ENCODE results near the gene SHQ1. TPM values are rescaled to one million over a fixed set of nuclear protein-coding genes. Genes with fewer than 3 reads are reported as not detected.
A peak's percentile ranks its signal among the peaks of the same experiment; 100 is the strongest.

Gene SHQ1
- total RNA-seq, 1 donor from 2014 or later, result 15.9 TPM

DNA sequence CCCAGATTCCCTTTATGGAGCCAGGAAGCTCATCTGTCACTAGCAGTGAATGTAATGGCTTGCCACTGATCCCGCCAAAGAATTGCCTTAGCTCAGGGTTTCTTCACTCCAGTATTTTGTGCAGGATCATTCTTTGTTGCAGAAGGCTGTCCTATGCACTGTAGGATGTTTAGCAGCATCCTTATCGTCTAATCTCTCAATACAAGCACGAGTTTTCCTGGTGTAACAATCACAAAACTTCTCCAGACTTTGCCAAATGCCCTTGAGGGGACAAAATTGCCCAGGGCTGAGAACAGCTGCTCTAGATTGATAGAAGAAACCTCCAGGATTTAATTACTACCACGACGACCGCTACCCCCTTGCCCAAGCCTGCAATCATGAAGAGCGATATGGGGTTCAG, 6.8 kb upstream of the SHQ1 start:
- FAIRE-seq (no peak), DNase-seq (ENCODE audit: low spot score in 2 of 2) (no peak)

GRCh38 chr3:72848703-72849081, 447 bp upstream of the SHQ1 start:
- DNase-seq (ENCODE audit: low spot score in 2 of 2) (no peak), FAIRE-seq (no peak)

DNA sequence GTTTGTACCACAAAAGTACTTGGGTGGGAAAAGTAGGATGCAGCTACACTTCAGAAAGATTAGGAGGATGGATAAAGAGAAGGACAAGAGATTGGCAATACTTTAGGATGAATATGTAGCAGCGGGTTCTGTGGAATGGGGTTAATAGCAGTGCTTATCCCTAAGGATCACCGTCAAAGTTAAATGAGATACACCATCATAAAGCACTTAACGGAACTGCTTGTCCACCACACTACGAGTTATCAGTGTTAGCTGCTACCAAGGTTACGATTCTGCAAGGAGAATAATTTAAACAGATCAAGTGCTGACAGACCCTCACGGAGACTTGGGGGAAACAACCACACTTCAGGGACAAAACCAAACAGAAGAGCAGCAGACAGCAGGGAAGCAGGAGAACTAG, 963 bp downstream of the SHQ1 start:
- DNase-seq (ENCODE audit: low spot score in 2 of 2) (no peak), FAIRE-seq (no peak)

DNA sequence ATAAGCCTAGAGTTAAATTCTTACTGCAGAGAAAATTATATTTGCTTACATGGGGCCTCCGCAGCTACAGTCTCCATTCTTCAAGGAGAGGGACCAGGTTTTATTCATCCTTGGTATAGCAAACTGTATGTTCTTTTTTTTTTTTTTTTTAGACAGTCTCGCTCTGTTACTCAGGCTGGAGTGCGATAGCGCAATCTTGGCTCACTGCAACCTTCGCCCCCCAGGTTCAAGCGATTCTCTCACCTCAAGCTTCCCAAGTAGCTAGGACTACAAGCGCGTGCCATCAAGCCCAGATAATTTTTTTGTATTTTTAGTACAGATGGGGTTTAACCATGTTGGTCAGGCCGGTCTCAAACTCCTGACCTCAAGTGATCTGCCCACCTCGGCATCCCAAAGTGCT, 2.1 kb downstream of the SHQ1 start:
- no peak for FAIRE-seq

GRCh38 chr3:72844436-72844993, 3.7 kb downstream of the SHQ1 start:
- FAIRE-seq (no peak), DNase-seq (ENCODE audit: low spot score in 2 of 2) (no peak)

More for the DNA sequence above, 2.1 kb downstream of the SHQ1 start:
- DNase-seq (ENCODE audit: low spot score in 2 of 2), result no peak

DNA sequence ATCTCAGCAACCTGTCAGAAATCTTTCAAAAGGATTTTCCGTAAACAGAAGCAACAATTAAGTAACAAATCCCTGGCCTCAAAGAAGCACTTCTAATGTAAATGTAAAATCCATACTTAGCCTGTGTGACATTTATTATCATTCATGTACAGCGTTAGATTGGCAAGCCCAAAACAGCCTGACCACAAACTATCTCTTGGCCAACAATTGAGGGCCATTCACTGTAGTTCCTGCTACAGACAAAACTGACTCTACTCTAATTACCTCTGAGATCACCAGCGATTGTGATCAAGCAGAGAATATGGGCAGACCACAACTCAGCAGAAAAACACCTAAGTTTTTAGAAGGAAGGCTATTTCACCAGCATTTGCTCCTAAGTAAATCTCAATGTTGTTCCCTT, 9.2 kb downstream of the SHQ1 start:
- FAIRE-seq (no peak), DNase-seq (ENCODE audit: low spot score in 2 of 2) (no peak)

- FAIRE-seq, result no peak
- no peak for DNase-seq (ENCODE audit: low spot score in 2 of 2)
Measured at GRCh38 chr3:72836923-72837322, 11.3 kb downstream of the SHQ1 start.

- DNase-seq (ENCODE audit: low spot score in 2 of 2) (no peak), FAIRE-seq (no peak)
Measured at GRCh38 chr3:72836416-72836815, 11.8 kb downstream of the SHQ1 start.

- DNase-seq (ENCODE audit: low spot score in 2 of 2), result no peak
- FAIRE-seq, result no peak
Measured at GRCh38 chr3:72830452-72831223, 17.6 kb downstream of the SHQ1 start.

- FAIRE-seq, result no peak
- no peak for DNase-seq (ENCODE audit: low spot score in 2 of 2)
Measured at GRCh38 chr3:72829701-72830100, 18.5 kb downstream of the SHQ1 start.

- FAIRE-seq (no peak), DNase-seq (ENCODE audit: low spot score in 2 of 2) (no peak)
Measured at GRCh38 chr3:72821161-72821781, 27.0 kb downstream of the SHQ1 start.

- DNase-seq (ENCODE audit: low spot score in 2 of 2), result no peak
- FAIRE-seq, result no peak
Measured at GRCh38 chr3:72820415-72820814, 27.8 kb downstream of the SHQ1 start.

- FAIRE-seq (no peak), DNase-seq (ENCODE audit: low spot score in 2 of 2) (no peak)
Measured at GRCh38 chr3:72818905-72819304, 29.3 kb downstream of the SHQ1 start.

GRCh38 chr3:72818092-72818773, 30.0 kb downstream of the SHQ1 start:
- DNase-seq (ENCODE audit: low spot score in 2 of 2), result no peak

DNA sequence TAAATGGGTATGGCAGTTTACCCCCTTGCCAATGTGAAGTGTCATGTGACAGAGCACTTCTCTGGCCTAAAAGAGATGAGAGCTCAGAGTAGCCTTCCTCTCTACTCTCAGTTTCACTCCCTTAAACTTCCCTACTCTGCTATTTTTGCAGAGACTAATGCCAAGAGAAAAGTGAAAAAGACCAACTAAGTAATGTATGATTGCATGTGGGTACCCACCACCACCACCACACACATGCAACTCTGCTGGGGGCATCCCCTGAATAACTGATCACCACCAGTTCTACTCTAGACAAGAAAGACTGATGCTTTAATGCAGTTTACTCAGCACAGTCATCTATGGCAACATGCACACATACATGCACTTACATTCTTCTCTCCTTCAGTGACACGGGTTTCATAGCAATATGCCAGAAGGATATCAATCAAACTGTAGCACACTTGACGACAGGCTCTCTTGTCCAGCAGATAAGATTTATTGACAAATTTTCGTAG, 31.3 kb downstream of the SHQ1 start:
- FAIRE-seq (no peak), DNase-seq (ENCODE audit: low spot score in 2 of 2) (no peak)

More at GRCh38 chr3:72818092-72818773, 30.0 kb downstream of the SHQ1 start:
- FAIRE-seq, result peak; percentile 77

DNA sequence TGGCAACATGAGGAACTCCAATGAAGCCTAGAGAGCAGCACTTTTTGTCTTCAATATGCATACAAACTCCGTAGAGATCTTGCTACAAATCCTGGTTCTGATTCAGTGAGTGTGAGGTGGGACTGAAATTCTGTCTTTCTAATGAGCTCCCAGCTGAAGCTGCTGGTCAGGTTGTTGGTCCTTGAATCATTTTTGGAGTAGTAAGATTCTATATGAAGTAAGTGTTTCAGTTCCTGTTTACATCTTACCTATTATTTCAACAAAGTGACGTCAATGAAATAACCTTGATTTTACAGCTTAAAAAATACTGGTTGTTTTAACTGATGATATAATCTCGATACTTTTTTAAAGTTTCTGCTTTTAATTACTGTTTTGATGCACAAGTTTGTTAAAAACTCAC, 33.9 kb downstream of the SHQ1 start:
- peak; percentile 15 for FAIRE-seq

GRCh38 chr3:72812201-72812600, 36.0 kb downstream of the SHQ1 start:
- no peak for FAIRE-seq
- no peak for DNase-seq (ENCODE audit: low spot score in 2 of 2)

More for the DNA sequence above, 33.9 kb downstream of the SHQ1 start:
- no peak for DNase-seq (ENCODE audit: low spot score in 2 of 2)

- FAIRE-seq, result no peak
- DNase-seq (ENCODE audit: low spot score in 2 of 2), result no peak
Measured at GRCh38 chr3:72811571-72811970, 36.7 kb downstream of the SHQ1 start.

GRCh38 chr3:72810659-72811434, 37.4 kb downstream of the SHQ1 start:
- DNase-seq (ENCODE audit: low spot score in 2 of 2) (no peak), FAIRE-seq (no peak)

GRCh38 chr3:72810063-72810462, 38.2 kb downstream of the SHQ1 start:
- FAIRE-seq, result no peak
- DNase-seq (ENCODE audit: low spot score in 2 of 2), result no peak

All from frontal cortex (tissue), 4 donors.